Muscle of back (tissue), 13 donors: ENCODE measurements around the gene SLC39A7. TPM values are rescaled to one million over a fixed set of nuclear protein-coding genes. Genes with fewer than 3 reads are reported as not detected.

ENCODE experiments used
- DNase-seq, 3 donors: peaks; one replicate each; pipeline versions ENCODE4 v3.0.0 to v3.0.0-alpha.2; 2013
- long read RNA-seq, 9 donors: transcript quantifications; one replicate each; lab custom pipeline, GENCODE V29; 2026
- polyA plus RNA-seq, 10 donors: library from polyadenylated mRNA; unstranded; fragments of 120-200 nt; gene quantifications; one replicate each; pipeline ENCODE4 v1.2.1, GENCODE V29; 2013; ENCODE audit not compliant: insufficient read length in 10 of 10

SLC39A7 gene, protein sequence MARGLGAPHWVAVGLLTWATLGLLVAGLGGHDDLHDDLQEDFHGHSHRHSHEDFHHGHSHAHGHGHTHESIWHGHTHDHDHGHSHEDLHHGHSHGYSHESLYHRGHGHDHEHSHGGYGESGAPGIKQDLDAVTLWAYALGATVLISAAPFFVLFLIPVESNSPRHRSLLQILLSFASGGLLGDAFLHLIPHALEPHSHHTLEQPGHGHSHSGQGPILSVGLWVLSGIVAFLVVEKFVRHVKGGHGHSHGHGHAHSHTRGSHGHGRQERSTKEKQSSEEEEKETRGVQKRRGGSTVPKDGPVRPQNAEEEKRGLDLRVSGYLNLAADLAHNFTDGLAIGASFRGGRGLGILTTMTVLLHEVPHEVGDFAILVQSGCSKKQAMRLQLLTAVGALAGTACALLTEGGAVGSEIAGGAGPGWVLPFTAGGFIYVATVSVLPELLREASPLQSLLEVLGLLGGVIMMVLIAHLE
- 100 to 1,000 TPM in 3 of 10 donors, 10 to 100 TPM in 7; 68.5 to 115 (median 82.5) TPM for polyA plus RNA-seq
- long read RNA-seq, donor 1, partial matches to known transcripts, result 0 of 6 reads
- long read RNA-seq, donor 1, other reads (novel, unspliced or antisense), result 0 of 6 reads
- long read RNA-seq, donor 2, partial matches to known transcripts, result 5 of 10 reads
- long read RNA-seq, donor 2, other reads (novel, unspliced or antisense), result 0 of 10 reads
- long read RNA-seq, donor 3, result 0 reads
- long read RNA-seq, donor 4, transcript SLC39A7-202 (7 exons, 2,409 nt), result major isoform, 6 of 11 reads
- long read RNA-seq, donor 4, partial matches to known transcripts, result 0 of 11 reads
- long read RNA-seq, donor 4, other reads (novel, unspliced or antisense), result 0 of 11 reads
- long read RNA-seq, donor 5, transcript SLC39A7-201 (8 exons, 2,153 nt), result major isoform, 5 of 8 reads
- long read RNA-seq, donor 5, partial matches to known transcripts, result 0 of 8 reads
- long read RNA-seq, donor 5, other reads (novel, unspliced or antisense), result 0 of 8 reads
- long read RNA-seq, donor 6, partial matches to known transcripts, result 0 of 9 reads
- long read RNA-seq, donor 6, other reads (novel, unspliced or antisense), result 0 of 9 reads
- long read RNA-seq, donor 7, partial matches to known transcripts, result 16 of 23 reads
- long read RNA-seq, donor 7, other reads (novel, unspliced or antisense), result 0 of 23 reads
- long read RNA-seq, donor 8, partial matches to known transcripts, result 11 of 12 reads
- long read RNA-seq, donor 8, other reads (novel, unspliced or antisense), result 0 of 12 reads
- long read RNA-seq, donor 9, partial matches to known transcripts, result 0 of 2 reads
- long read RNA-seq, donor 9, other reads (novel, unspliced or antisense), result 0 of 2 reads

- peak; percentile 100 for DNase-seq
Measured at GRCh38 chr6:33200219-33201146, at the start of gene SLC39A7, which contains the start of gene RXRB. TSS of gene SLC39A7 (plus strand) at chr6:33200867. CDS start at chr6:33201246, 379 bp downstream. TSS of gene RXRB (minus strand) at chr6:33200665. CDS start at chr6:33200476, 189 bp downstream.

GRCh38 chr6:33151050-33151449 lies 49.6 kb upstream of the SLC39A7 start:
- DNase-seq, result no peak

- DNase-seq, result no peak
Measured at GRCh38 chr6:33154349-33154748, 46.3 kb upstream of the SLC39A7 start.

- no peak for DNase-seq
Measured at GRCh38 chr6:33156561-33156960, 44.1 kb upstream of the SLC39A7 start.

- DNase-seq, result no peak
Measured at GRCh38 chr6:33156964-33157363, 43.7 kb upstream of the SLC39A7 start.

GRCh38 chr6:33160096-33160495 lies 40.6 kb upstream of the SLC39A7 start:
- no peak for DNase-seq

- peak; percentile 47 to 70 (median 63) for DNase-seq
Measured at GRCh38 chr6:33160728-33161344, 39.8 kb upstream of the SLC39A7 start.

DNA sequence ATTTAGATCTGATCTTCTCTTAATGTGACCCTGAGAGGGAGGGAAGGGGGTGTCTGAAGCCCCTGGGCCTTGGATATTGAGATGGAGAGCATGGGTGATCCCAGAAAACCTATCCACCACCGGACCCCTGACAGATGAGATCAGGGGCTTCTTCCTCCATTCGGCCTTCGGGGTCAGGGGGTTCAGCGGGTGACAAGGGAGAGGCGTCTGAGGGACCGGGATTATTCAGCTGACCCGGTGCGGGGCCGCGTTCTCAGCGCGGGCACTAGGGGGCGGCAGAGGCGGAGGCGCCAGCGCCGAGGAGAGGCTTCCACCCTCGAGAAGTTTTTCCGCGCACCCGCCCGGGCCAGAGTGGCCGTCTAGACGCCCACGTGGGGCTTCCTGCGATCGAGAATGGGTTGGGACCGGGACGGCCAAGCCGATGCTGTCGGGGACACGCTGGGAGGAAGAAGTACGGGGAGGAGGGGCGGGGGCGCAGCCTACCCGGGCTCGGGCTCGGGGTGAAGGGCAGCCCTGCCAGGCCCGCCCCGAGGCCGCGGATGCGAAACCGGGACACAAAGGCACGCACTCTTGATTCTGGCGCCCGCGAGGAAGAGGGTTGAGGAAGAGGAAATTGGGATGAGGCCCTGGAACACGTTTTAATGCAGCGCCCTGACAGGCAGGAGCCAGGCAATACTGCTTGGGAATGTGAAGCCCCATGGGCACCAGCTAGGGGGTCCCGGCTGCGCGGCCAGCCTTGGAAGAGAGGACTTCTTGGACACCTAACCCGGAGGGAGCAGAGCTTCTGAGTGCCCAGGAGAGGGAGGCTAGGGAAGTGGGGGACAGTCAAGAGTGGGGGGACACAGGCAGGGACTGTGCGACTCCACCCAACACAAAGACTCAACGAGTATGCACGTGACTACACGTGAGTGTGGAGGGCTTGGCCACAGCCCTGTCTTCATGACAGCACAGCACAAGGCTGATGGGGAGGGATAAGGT lies 39.0 kb upstream of the SLC39A7 start:
- DNase-seq, result peak; percentile 54 to 91 (median 83)

DNA sequence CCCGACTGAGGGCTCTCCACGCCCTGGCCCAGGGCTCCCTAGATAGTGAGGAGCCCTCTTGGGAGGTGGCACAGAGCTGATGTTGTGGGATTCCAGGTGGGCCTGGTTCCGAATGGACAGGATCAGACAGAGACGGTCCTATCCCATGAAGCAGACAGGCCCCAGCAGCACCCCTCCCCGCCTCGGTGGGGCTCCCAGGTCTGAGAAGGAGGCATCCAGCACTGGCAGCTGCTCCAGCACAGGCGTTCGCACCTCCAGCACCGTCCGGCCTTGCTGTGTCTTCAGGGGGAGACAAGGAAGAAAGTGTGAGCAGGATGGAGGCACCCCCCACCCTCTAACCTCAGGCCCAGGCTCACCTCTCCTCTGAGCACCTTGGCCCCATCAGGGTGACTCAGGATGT lies 37.1 kb upstream of the SLC39A7 start:
- DNase-seq, result no peak

- no peak for DNase-seq
Measured at GRCh38 chr6:33164176-33164575, 36.5 kb upstream of the SLC39A7 start.

GRCh38 chr6:33164665-33165373 lies 35.8 kb upstream of the SLC39A7 start:
- DNase-seq, result no peak

DNA sequence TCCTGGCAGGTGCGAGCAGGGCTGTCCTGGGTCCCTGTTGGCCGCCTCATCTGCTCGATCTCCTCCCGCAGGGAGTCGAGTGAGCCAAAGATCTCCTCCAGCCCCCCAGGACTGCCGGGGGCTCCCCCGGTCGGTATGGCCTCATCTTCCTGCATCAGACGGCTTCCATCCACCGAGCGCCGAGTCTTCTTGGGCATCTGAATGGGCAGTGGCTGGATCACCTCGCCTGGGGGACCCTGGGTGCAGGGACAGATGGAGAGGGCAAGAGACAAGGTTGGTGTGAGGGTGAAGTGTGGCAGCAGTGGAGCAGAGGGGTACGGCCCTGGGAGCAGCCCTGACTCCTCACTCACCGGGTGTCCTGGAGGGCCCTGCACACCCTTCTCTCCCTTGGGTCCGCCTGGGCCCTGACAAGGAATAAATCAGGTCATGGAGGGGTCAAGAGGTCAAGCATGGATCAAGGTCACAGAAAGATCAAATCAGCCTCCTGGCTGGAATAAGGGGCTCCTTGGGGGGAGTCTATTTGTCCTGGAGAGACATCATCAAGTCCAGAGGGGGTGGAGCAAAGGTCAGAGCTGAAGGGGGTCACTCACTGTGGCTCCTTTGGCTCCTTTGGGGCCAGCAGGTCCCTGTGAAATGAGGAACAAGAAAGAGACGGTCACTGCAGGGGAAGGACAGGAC lies 34.9 kb upstream of the SLC39A7 start:
- DNase-seq, result no peak

DNA sequence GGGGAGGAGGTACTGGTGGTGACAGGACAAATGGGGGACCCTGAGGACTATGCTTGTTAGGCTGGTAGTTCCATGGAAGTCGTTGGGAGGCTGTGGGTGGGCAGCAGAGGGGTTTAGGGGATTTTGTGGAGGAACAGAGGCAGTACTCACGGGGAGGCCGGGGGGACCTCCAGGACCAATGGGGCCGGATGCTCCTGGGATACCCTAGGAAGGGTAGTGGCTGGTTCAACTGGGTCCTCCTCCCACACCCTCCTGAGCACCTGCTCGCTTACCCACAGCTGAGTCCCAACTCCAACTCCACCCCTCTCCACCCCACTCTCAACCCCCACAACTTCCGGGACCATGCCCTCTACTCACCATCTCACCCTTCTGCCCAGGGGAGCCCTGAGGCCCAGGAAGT lies 34.3 kb upstream of the SLC39A7 start:
- no peak for DNase-seq

DNA sequence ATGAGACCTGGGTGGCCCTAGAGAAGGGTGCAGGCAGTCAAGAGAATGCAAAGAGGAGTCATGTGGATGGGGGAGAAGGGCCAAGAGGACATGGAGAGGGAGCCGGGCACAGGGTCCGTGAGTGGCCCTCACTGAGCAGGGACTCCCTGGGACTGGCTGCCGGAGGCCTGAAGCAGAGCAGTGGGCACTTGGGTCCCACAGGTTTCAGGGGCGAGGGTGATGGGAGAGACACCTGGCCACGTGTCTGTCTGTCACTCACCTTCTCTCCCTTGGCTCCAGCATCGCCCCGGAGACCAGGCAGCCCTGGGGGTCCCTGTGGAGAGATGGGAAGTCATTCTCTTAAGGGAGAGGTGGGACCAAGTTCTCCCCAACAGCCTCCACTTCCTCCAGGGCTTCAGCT lies 33.9 kb upstream of the SLC39A7 start:
- no peak for DNase-seq

GRCh38 chr6:33167374-33168283 lies 33.0 kb upstream of the SLC39A7 start:
- DNase-seq, result no peak

DNA sequence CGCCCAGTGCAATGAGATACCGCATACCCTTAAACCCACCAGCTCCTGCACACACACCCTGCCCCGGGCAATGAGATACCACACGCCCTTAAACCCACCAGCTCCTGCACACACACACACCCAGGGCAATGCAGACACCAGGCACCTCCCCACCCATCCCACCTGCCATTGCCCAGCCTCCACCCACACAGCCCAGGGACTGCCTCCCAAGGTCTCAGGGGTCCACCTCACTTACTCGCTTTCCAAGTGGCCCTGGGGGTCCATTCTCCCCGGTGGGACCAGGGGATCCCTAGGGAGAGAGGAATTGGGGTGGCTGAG lies 32.4 kb upstream of the SLC39A7 start:
- no peak for DNase-seq

GRCh38 chr6:33168639-33169038 lies 32.0 kb upstream of the SLC39A7 start:
- DNase-seq, result no peak
